ENCODE measurements around the gene ZNF335.
"Not testable (repeated sequence)": the region's sequence is repeated elsewhere in the genome, so short reads cannot be mapped to it uniquely, and the experiment has no call there.

Gene ZNF335

GRCh38 chr20:46002008-46002407 lies 30.0 kb upstream of the ZNF335 start:
- no peak for DNase-seq

- no peak for DNase-seq
Observed at GRCh38 chr20:46001498-46001897, 29.5 kb upstream of the ZNF335 start.

- no peak for DNase-seq
Observed at GRCh38 chr20:46000262-46000996, 28.4 kb upstream of the ZNF335 start.

- DNase-seq = no peak
Observed at GRCh38 chr20:45999557-46000261, 27.7 kb upstream of the ZNF335 start.

GRCh38 chr20:45998761-45999160 lies 26.8 kb upstream of the ZNF335 start:
- DNase-seq = no peak

GRCh38 chr20:45998337-45998736 lies 26.3 kb upstream of the ZNF335 start:
- no peak for DNase-seq

- no peak for DNase-seq
Observed at GRCh38 chr20:45997187-45997586, 25.2 kb upstream of the ZNF335 start.

- not testable (repeated sequence) for DNase-seq
Observed at GRCh38 chr20:45995495-45996097, 23.6 kb upstream of the ZNF335 start.

- DNase-seq = no peak
Observed at GRCh38 chr20:45994761-45995493, 22.9 kb upstream of the ZNF335 start.

- DNase-seq = no peak
Observed at GRCh38 chr20:45993197-45993951, 21.4 kb upstream of the ZNF335 start.

- no peak for DNase-seq
Observed at GRCh38 chr20:45991616-45992015, 19.6 kb upstream of the ZNF335 start.

GRCh38 chr20:45988830-45989229 lies 16.8 kb upstream of the ZNF335 start:
- DNase-seq = not testable (repeated sequence)

GRCh38 chr20:45987108-45987780 lies 15.2 kb upstream of the ZNF335 start:
- peak; percentile 92 for DNase-seq

- DNase-seq = no peak
Observed at GRCh38 chr20:45985573-45985972, 13.6 kb upstream of the ZNF335 start.

- DNase-seq = no peak
Observed at GRCh38 chr20:45983279-45983743, 11.3 kb upstream of the ZNF335 start.

- DNase-seq = no peak
Observed at GRCh38 chr20:45981261-45981660, 9.3 kb upstream of the ZNF335 start.

- DNase-seq = no peak
Observed at GRCh38 chr20:45976086-45976485, 4.1 kb upstream of the ZNF335 start.

GRCh38 chr20:45975686-45976085 lies 3.7 kb upstream of the ZNF335 start:
- no peak for DNase-seq

GRCh38 chr20:45974896-45975565 lies 3.0 kb upstream of the ZNF335 start:
- DNase-seq = no peak

- no peak for DNase-seq
Observed at GRCh38 chr20:45972500-45973183, 639 bp upstream of the ZNF335 start.

GRCh38 chr20:45971425-45971674 lies 653 bp downstream of the ZNF335 start:
- no peak for DNase-seq

Measured in activated effector memory CD4-positive, alpha-beta T cell treated with anti-CD3 and anti-CD28 coated beads, Interleukin-2, amount 50 U/mL, for 16 hours (primary cell).